GM18498 (cell line): ENCODE data around the gene PTPRC.

Experiments
- ATAC-seq: cut with Tn5 transposase; IDR thresholded peaks from one replicate; pipeline ENCODE4 v1.9.1; 2021; ENCODE audit warnings: mild to moderate bottlenecking, moderate library complexity; ENCODE audit not compliant: unreplicated experiment

The PTPRC gene

GRCh38 chr1:198619375-198620140, 19.3 kb upstream of the PTPRC start:
- ATAC-seq = no peak

- no peak for ATAC-seq
These were observed 18.6 kb upstream of the PTPRC start for GRCh38 chr1:198620218-198620617.

GRCh38 chr1:198620951-198621824, 17.7 kb upstream of the PTPRC start:
- ATAC-seq = peak; percentile 79

GRCh38 chr1:198622001-198622400, 16.8 kb upstream of the PTPRC start:
- ATAC-seq = no peak

GRCh38 chr1:198623752-198624647, 14.8 kb upstream of the PTPRC start:
- ATAC-seq = peak; percentile 30

- no peak for ATAC-seq
These were observed 14.2 kb upstream of the PTPRC start for GRCh38 chr1:198624648-198624980.

- ATAC-seq = no peak
These were observed 11.3 kb upstream of the PTPRC start for GRCh38 chr1:198627436-198628066.

GRCh38 chr1:198628067-198628455, 10.8 kb upstream of the PTPRC start:
- no peak for ATAC-seq

GRCh38 chr1:198629610-198630009, 9.2 kb upstream of the PTPRC start:
- ATAC-seq = no peak

- ATAC-seq = no peak
These were observed 8.0 kb upstream of the PTPRC start for GRCh38 chr1:198630863-198631262.

GRCh38 chr1:198631292-198631691, 7.5 kb upstream of the PTPRC start:
- no peak for ATAC-seq

- ATAC-seq = no peak
These were observed 6.8 kb upstream of the PTPRC start for GRCh38 chr1:198632007-198632406.

GRCh38 chr1:198633675-198634121, 5.1 kb upstream of the PTPRC start:
- no peak for ATAC-seq

- no peak for ATAC-seq
These were observed 2.9 kb upstream of the PTPRC start for GRCh38 chr1:198635964-198636363.

GRCh38 chr1:198636391-198636790, 2.4 kb upstream of the PTPRC start:
- no peak for ATAC-seq

- no peak for ATAC-seq
These were observed 1.7 kb upstream of the PTPRC start for GRCh38 chr1:198637157-198637556.

- ATAC-seq = no peak
These were observed 863 bp upstream of the PTPRC start for GRCh38 chr1:198637916-198638437.

GRCh38 chr1:198638441-198638840, 399 bp upstream of the PTPRC start:
- peak; percentile 29 for ATAC-seq

- ATAC-seq = no peak
These were observed 867 bp downstream of the PTPRC start for GRCh38 chr1:198639671-198640143.

GRCh38 chr1:198640174-198640573, 1.3 kb downstream of the PTPRC start:
- no peak for ATAC-seq
